Activated T-cell treated with anti-CD3 and anti-CD28 coated beads, Interleukin-2, amount 50 U/mL, for 72 hours (primary cell): Measurements from ENCODE around the gene KRT36. TPM values are rescaled to one million over a fixed set of nuclear protein-coding genes. Genes with fewer than 3 reads are reported as not detected.
A peak's percentile ranks its signal among the peaks of the same experiment; 100 is the strongest.

Source experiments
- ATAC-seq, 2 donors: fragments of 150-1000 bp; cut with Tn5 transposase; replicated peaks in 1 of 2; 2 replicates each; pipeline ENCODE4 v1.10.0; 2021; ENCODE audit warnings: moderate library complexity in 2 of 2, mild to moderate bottlenecking in 1 of 2
- DNase-seq, 2 donors: peaks; one replicate each; pipeline ENCODE4 v3.0.0; 2021 to 2022; ENCODE audit warnings: mixed read lengths in 1 of 2
- H3K27ac Mint-ChIP-seq: one replicate; pipeline ENCODE4 v1.8.0; 2022; ENCODE audit warnings: mild to moderate bottlenecking, moderate library complexity, mixed read lengths
- H3K27me3 Mint-ChIP-seq: one replicate; pipeline ENCODE4 v1.8.0; 2022; ENCODE audit warnings: low read depth, mixed read lengths
- H3K36me3 Mint-ChIP-seq, 2 donors: one replicate each; pipeline ENCODE4 v1.8.0; 2022; ENCODE audit warnings: mixed read lengths in 2 of 2, mild to moderate bottlenecking in 1 of 2; ENCODE audit not compliant: insufficient read depth in 2 of 2
- H3K4me1 Mint-ChIP-seq: one replicate; pipeline ENCODE4 v1.8.0; 2022; ENCODE audit warnings: low read depth, mixed read lengths
- H3K4me3 Mint-ChIP-seq, 2 donors: one replicate each; pipeline ENCODE4 v1.8.0; 2022; ENCODE audit warnings: mild to moderate bottlenecking in 2 of 2, mixed read lengths in 2 of 2, moderate library complexity in 2 of 2
- H3K9me3 Mint-ChIP-seq, 2 donors: one replicate each; pipeline ENCODE4 v1.8.0; 2022; ENCODE audit warnings: mixed read lengths in 2 of 2
- total RNA-seq, 2 donors: library from RNA; stranded (reverse); gene quantifications; one replicate each; pipeline ENCODE4 v1.2.3, GENCODE V29; 2022

The KRT36 gene
- total RNA-seq, 2 donors from 2014 or later: not detected

- no peaks in the 10 kb centered on the region for H3K27me3 Mint-ChIP-seq
- no peaks in the 10 kb centered on the region for H3K9me3 Mint-ChIP-seq
- no peak for ATAC-seq
- no peaks in the 10 kb centered on the region for H3K36me3 Mint-ChIP-seq
- no peak overlapping the region for H3K27ac Mint-ChIP-seq
- peaks cover 8% of the 10 kb centered on the region for H3K4me1 Mint-ChIP-seq
- DNase-seq: no peak
- H3K4me3 Mint-ChIP-seq: no peak overlapping the region
Observed at GRCh38 chr17:41504246-41504977, 14.7 kb upstream of the KRT36 start.

DNA sequence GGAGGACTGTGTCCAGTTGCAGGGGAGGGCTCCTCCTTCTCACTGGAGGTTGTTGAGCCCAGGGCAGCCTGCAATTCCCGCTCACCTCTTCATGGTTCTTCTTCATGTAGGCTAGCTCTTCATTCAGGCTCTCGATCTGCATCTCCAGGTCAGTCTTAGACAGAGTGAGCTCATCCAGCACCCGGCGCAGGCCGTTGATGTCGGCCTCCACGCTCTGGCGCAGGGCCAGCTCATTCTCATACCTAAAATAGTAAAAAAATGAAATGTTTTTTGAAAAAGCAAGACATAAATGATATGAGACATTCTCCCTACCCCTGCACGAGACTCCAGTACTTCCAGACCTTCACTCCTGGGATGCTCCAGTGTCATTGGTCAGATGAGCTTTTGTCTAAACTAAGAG lies 13.5 kb upstream of the KRT36 start:
- ATAC-seq: no peak
- no peak for DNase-seq
- Mint-ChIP-seq H3K27ac (no peak overlapping the region), H3K4me3 (no peak overlapping the region), H3K4me1 (peaks cover 8% of the 10 kb centered on the region), H3K27me3 (peaks cover 12% of the 10 kb centered on the region), H3K36me3 (no peaks in the 10 kb centered on the region), H3K9me3 (no peaks in the 10 kb centered on the region)

GRCh38 chr17:41500131-41500911 lies 10.6 kb upstream of the KRT36 start:
- no peaks in the 10 kb centered on the region for H3K9me3 Mint-ChIP-seq
- peaks cover 8% of the 10 kb centered on the region for H3K4me1 Mint-ChIP-seq
- H3K27ac Mint-ChIP-seq: no peak overlapping the region
- no peak overlapping the region for H3K4me3 Mint-ChIP-seq
- H3K36me3 Mint-ChIP-seq: no peaks in the 10 kb centered on the region
- ATAC-seq (no peak), DNase-seq (no peak)
- peaks cover 13% of the 10 kb centered on the region for H3K27me3 Mint-ChIP-seq

DNA sequence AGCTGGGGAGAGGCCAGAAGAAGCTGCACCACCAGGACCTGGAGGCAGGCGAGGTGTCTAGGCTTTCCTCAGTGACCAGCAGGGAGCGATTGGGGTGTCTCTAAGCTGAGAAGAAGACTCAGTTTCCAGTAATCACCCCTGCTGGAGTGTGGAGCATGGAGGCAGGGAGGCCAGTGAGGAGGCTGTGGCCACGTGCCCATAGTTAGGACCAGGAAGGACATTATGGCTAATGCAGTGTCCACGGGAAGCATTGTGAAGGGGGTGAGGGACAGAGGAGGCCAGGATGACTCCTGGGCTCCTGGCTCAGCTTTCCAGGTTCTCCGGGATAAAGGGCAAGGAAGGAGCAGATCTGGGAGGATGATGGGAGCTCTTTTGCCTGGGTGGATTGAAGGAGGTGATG lies 10.0 kb upstream of the KRT36 start:
- peaks cover 8% of the 10 kb centered on the region for H3K4me1 Mint-ChIP-seq

DNA sequence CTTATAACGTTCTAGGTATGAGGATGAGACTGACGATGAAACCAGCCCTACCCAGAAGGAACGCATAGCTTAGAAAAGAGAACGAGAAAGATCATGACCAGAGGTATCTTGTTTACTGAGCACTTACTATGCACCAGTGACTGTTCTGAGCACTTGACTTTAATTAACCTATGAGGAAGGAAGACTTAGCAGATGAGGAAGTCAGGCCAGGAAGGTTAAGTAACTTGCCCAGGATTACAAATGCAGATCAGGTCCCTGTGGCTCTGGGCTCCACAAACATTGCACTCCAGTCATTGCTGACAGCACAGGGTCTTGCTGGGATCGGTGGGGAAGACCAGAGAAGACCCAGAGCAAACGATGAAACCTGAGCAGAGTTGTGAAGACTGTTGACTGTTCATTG lies 8.6 kb upstream of the KRT36 start:
- ATAC-seq (no peak), DNase-seq (no peak)
- Mint-ChIP-seq H3K27ac (no peak overlapping the region), H3K4me3 (no peak overlapping the region), H3K9me3 (no peaks in the 10 kb centered on the region), H3K36me3 (no peaks in the 10 kb centered on the region), H3K27me3 (peaks cover 13% of the 10 kb centered on the region), H3K4me1 (peaks cover 8% of the 10 kb centered on the region)

More for the DNA sequence above, 10.0 kb upstream of the KRT36 start:
- H3K27ac Mint-ChIP-seq: no peak overlapping the region
- H3K27me3 Mint-ChIP-seq: peaks cover 13% of the 10 kb centered on the region
- H3K36me3 Mint-ChIP-seq: no peaks in the 10 kb centered on the region
- ATAC-seq (no peak), DNase-seq (no peak)
- no peak overlapping the region for H3K4me3 Mint-ChIP-seq
- H3K9me3 Mint-ChIP-seq: no peaks in the 10 kb centered on the region

GRCh38 chr17:41496803-41497484 lies 7.2 kb upstream of the KRT36 start:
- Mint-ChIP-seq H3K4me1 (peaks cover 8% of the 10 kb centered on the region), H3K27me3 (peaks cover 13% of the 10 kb centered on the region), H3K36me3 (no peaks in the 10 kb centered on the region), H3K4me3 (peak overlapping the region; percentile 6 to 22), H3K9me3 (no peaks in the 10 kb centered on the region), H3K27ac (no peak overlapping the region)
- DNase-seq (peak; percentile 79 to 80), ATAC-seq (peak; percentile 98)

- Mint-ChIP-seq H3K27ac (no peak overlapping the region), H3K4me1 (no peaks in the 10 kb centered on the region), H3K36me3 (no peaks in the 10 kb centered on the region), H3K4me3 (no peak overlapping the region), H3K9me3 (no peaks in the 10 kb centered on the region), H3K27me3 (peaks cover 13% of the 10 kb centered on the region)
- ATAC-seq (no peak), DNase-seq (no peak)
Observed at GRCh38 chr17:41494524-41494923, 4.8 kb upstream of the KRT36 start.

DNA sequence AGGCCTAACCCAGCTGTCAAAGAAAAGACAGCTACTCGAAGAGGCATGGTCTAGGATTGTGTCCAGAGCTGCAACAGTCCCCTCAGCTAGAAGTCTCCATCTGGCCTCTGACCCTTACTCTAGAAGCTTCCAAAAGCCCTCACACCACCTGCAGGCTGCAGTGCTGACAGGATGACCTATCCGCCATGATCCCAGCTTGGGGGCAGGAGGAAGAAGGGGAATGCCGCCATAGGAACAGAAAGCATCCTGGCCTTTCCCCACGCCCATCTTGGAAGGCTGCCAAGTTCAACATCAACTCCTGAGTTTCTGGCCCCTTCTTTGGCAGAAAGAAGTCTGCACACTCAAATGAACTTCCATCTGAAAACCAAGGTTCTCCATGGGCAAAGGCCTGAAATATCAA lies 3.1 kb upstream of the KRT36 start:
- Mint-ChIP-seq H3K9me3 (no peaks in the 10 kb centered on the region), H3K4me1 (no peaks in the 10 kb centered on the region), H3K27ac (no peak overlapping the region), H3K4me3 (no peak overlapping the region), H3K27me3 (no peaks in the 10 kb centered on the region), H3K36me3 (no peaks in the 10 kb centered on the region)
- ATAC-seq (no peak), DNase-seq (no peak)

- DNase-seq: no peak
- no peaks in the 10 kb centered on the region for H3K9me3 Mint-ChIP-seq
- H3K4me1 Mint-ChIP-seq: no peaks in the 10 kb centered on the region
- no peaks in the 10 kb centered on the region for H3K36me3 Mint-ChIP-seq
- ATAC-seq: no peak
- no peak overlapping the region for H3K4me3 Mint-ChIP-seq
- no peaks in the 10 kb centered on the region for H3K27me3 Mint-ChIP-seq
- H3K27ac Mint-ChIP-seq: no peak overlapping the region
Observed at GRCh38 chr17:41492351-41492750, 2.6 kb upstream of the KRT36 start.

GRCh38 chr17:41491476-41491875 lies 1.8 kb upstream of the KRT36 start:
- Mint-ChIP-seq H3K27me3 (no peaks in the 10 kb centered on the region), H3K27ac (no peak overlapping the region), H3K4me1 (no peaks in the 10 kb centered on the region), H3K4me3 (no peak overlapping the region), H3K36me3 (no peaks in the 10 kb centered on the region), H3K9me3 (no peaks in the 10 kb centered on the region)
- ATAC-seq (no peak), DNase-seq (no peak)

DNA sequence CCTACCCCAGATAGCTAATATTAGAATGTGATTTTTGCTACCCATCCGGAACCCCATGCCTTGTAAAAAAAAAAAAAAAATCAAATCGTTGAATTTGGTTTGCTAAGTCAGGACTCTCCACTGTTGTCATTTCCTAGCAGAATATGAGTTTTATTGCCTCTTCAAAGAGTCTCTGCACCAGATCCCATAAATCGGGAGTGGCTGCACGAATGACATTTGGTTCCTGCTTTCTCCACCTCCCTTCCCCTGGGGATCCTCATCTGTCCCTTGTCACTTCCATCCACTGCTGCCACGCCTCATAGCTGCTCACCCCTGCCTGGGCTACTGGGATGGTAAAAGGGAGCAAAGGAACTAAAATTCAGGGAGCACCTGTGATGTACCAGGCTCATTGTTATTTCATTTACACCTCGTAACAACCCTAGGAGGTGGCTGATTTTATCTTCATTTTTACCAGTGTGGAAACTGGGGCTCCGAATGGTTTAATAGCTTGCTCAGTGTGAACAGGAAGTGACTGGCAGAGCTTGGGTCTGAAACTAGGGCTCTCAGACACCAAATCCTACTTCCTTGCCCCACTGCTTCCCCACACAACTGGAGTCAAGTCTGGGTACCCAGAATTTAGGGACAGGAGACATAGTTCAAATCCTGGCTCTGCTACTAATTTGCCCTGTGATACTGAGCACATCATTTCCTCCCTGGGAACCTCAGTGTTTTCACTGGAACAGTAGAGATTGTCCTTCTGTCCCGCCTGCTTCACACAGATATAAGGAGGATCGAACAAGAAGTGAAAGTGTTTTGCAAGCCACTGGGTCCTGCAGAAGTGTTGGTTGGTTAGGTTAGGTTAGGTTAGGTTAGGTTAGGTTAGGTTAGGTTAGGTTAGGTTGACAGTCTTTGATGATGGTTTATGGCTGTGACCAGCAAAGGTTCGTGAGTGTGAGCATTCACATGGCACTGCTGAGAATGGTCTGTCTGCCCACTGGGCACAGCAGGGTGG lies 585 bp upstream of the KRT36 start:
- no peaks in the 10 kb centered on the region for H3K4me1 Mint-ChIP-seq
- no peak for DNase-seq
- no peak for ATAC-seq
- no peak overlapping the region for H3K4me3 Mint-ChIP-seq
- H3K36me3 Mint-ChIP-seq: no peaks in the 10 kb centered on the region
- no peak overlapping the region for H3K27ac Mint-ChIP-seq
- no peaks in the 10 kb centered on the region for H3K27me3 Mint-ChIP-seq
- H3K9me3 Mint-ChIP-seq: no peaks in the 10 kb centered on the region

DNA sequence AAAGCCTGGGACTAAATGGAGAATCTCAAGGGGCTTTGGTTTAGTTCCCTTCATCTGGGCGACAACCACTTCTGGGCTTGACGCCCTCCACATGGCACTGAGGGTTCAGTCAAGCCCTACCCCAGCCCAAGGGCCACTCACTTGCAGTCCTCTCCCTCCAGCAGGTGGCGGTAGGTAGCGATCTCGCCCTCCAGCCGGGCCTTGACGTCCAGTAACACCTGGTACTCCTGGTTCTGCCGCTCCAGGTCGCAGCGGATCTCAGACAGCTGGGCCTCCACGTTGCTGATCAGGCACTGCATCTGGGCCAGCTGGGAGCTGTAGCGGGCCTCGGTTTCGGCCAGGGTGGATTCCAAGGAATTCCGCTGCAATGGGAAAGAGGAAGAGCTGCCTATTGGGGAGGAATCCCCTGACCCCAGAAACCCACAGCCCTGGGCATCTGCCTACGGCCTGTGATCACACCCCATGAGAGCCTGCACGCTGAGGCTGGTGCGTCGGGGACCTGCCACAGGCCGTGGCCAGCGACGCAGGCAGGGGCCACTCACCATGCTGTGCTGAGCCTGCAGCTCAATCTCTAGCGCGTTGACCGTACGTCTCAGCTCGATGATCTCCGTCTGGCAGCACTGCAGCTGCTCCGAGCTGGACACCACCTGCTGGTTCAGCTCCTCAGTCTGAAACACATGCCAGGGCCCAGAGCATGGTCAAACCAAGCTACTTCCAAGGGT lies 2.7 kb downstream of the KRT36 start:
- Mint-ChIP-seq H3K27me3 (no peaks in the 10 kb centered on the region), H3K9me3 (no peaks in the 10 kb centered on the region), H3K27ac (no peak overlapping the region), H3K4me3 (no peak overlapping the region), H3K4me1 (no peaks in the 10 kb centered on the region), H3K36me3 (no peaks in the 10 kb centered on the region)
- peak; percentile 52 to 53 for DNase-seq
- ATAC-seq: no peak
